Loucy (cell line): ENCODE results near the gene INF2.

Experiments used
- H2AFZ ChIP-seq: fragments of 200-600 bp; sonication (generic); 2 replicates; pipeline ENCODE4 v1.6.0; 2016; ENCODE audit warnings: antibody characterized with exemption, mild to moderate bottlenecking, low read length, moderate library complexity
- H3F3A ChIP-seq: fragments of 200-600 bp; 2 replicates; pipeline ENCODE4 v1.6.0; 2016; ENCODE audit warnings: antibody characterized with exemption, low read depth, mild to moderate bottlenecking
- H3K27me3 ChIP-seq: fragments of 200-600 bp; sonication (generic); 2 replicates; pipeline ENCODE4 v1.6.1; 2014; ENCODE audit warnings: low read length, mild to moderate bottlenecking; ENCODE audit not compliant: insufficient read depth, poor library complexity, severe bottlenecking
- H3K36me3 ChIP-seq: fragments of 200-600 bp; sonication (generic); 2 replicates; pipeline ENCODE4 v1.6.1; 2016; ENCODE audit warnings: low read length; ENCODE audit not compliant: insufficient read depth
- H3K4me1 ChIP-seq: fragments of 200-600 bp; sonication (generic); 2 replicates; pipeline ENCODE4 v1.5.1; 2014; ENCODE audit warnings: low read length, mild to moderate bottlenecking; ENCODE audit not compliant: insufficient read depth, poor library complexity, severe bottlenecking
- H3K4me2 ChIP-seq: fragments of 200-600 bp; sonication (generic); 2 replicates; pipeline ENCODE4 v1.6.0; 2014; ENCODE audit warnings: antibody characterized with exemption, low read length, low read depth, mild to moderate bottlenecking; ENCODE audit not compliant: poor library complexity, severe bottlenecking
- H3K4me3 ChIP-seq: fragments of 200-600 bp; sonication (generic); 2 replicates; pipeline ENCODE4 v1.5.1; 2014; ENCODE audit warnings: low read length, mild to moderate bottlenecking, mixed read lengths; ENCODE audit not compliant: poor library complexity, severe bottlenecking
- H3K79me2 ChIP-seq: fragments of 200-600 bp; sonication (generic); 2 replicates; pipeline ENCODE4 v1.6.1; 2014; ENCODE audit warnings: low read length; ENCODE audit not compliant: insufficient read depth
- H3K9ac ChIP-seq: fragments of 200-600 bp; sonication (generic); 2 replicates; pipeline ENCODE4 v1.6.0; 2014; ENCODE audit warnings: mild to moderate bottlenecking, low read depth, low read length, moderate library complexity; ENCODE audit not compliant: poor library complexity, severe bottlenecking
- H3K9me2 ChIP-seq: fragments of 200-600 bp; sonication (generic); replicated peaks from 2 replicates; pipeline ENCODE4 v1.6.1; 2016; ENCODE audit warnings: low read depth, low read length, mixed read lengths
- H3K9me3 ChIP-seq: fragments of 200-600 bp; sonication (generic); 2 replicates; pipeline ENCODE4 v1.6.1; 2014; ENCODE audit warnings: mild to moderate bottlenecking, antibody characterized with exemption, low read length, low read depth; ENCODE audit not compliant: insufficient read depth
- H4K20me1 ChIP-seq: fragments of 200-600 bp; sonication (generic); 2 replicates; pipeline ENCODE4 v1.6.0; 2014; ENCODE audit warnings: antibody characterized with exemption, low read length, mild to moderate bottlenecking; ENCODE audit not compliant: insufficient read depth, poor library complexity, severe bottlenecking
- CTCF ChIP-seq: fragments of 200-600 bp; sonication (generic); conservative IDR thresholded peaks from 2 replicates; pipeline ENCODE4 v1.5.1; 2014; ENCODE audit warnings: mild to moderate bottlenecking, antibody characterized with exemption, low read length
- EZH2phosphoT487 ChIP-seq: fragments of 200-600 bp; IDR thresholded peaks from 2 replicates; pipeline ENCODE4 v1.6.1; 2018; ENCODE audit warnings: antibody characterized with exemption, mild to moderate bottlenecking, moderate library complexity, borderline replicate concordance

INF2 gene

GRCh38 chr14:104655128-104655848 lies 34.1 kb upstream of the INF2 start:
- Histone ChIP-seq H3K4me2 (no peak overlapping the region), H3F3A (no peaks in the 10 kb centered on the region), H3K4me3 (no peak overlapping the region)

GRCh38 chr14:104656014-104656714 lies 33.3 kb upstream of the INF2 start:
- no peak overlapping the region for H3K4me3 ChIP-seq
- H3F3A ChIP-seq, result no peaks in the 10 kb centered on the region
- TF ChIP-seq EZH2phosphoT487, result no peak
- no peak for TF ChIP-seq CTCF
- no peaks in the 10 kb centered on the region for H3K36me3 ChIP-seq
- no peak overlapping the region for H3K4me2 ChIP-seq
- H3K79me2 ChIP-seq, result no peaks in the 10 kb centered on the region
- H3K9me3 ChIP-seq, result peaks cover 10% of the 10 kb centered on the region; the same call in 1 of the 2 replicates
- H4K20me1 ChIP-seq, result no peaks in the 10 kb centered on the region
- no peaks in the 10 kb centered on the region for H3K9me2 ChIP-seq
- H2AFZ ChIP-seq, result no peak overlapping the region
- H3K4me1 ChIP-seq, result no peaks in the 10 kb centered on the region
- no peak overlapping the region for H3K9ac ChIP-seq
- H3K27me3 ChIP-seq, result no peaks in the 10 kb centered on the region

More at GRCh38 chr14:104655128-104655848, 34.1 kb upstream of the INF2 start:
- no peaks in the 10 kb centered on the region for H3K79me2 ChIP-seq
- H3K9ac ChIP-seq, result no peak overlapping the region
- H3K9me3 ChIP-seq, result peaks cover 10% of the 10 kb centered on the region; the same call in 1 of the 2 replicates
- no peaks in the 10 kb centered on the region for H3K4me1 ChIP-seq
- no peaks in the 10 kb centered on the region for H3K9me2 ChIP-seq
- H4K20me1 ChIP-seq, result no peaks in the 10 kb centered on the region
- H3K36me3 ChIP-seq, result no peaks in the 10 kb centered on the region
- H2AFZ ChIP-seq, result no peak overlapping the region
- H3K27me3 ChIP-seq, result no peaks in the 10 kb centered on the region
- no peak for TF ChIP-seq EZH2phosphoT487
- TF ChIP-seq CTCF, result no peak

GRCh38 chr14:104657101-104657524 lies 32.3 kb upstream of the INF2 start:
- Histone ChIP-seq H3F3A (no peaks in the 10 kb centered on the region), H3K4me2 (no peak overlapping the region), H4K20me1 (no peaks in the 10 kb centered on the region), H3K36me3 (no peaks in the 10 kb centered on the region), H3K9ac (no peak overlapping the region), H3K79me2 (no peaks in the 10 kb centered on the region), H3K4me3 (no peak overlapping the region), H3K27me3 (no peaks in the 10 kb centered on the region), H3K9me2 (no peaks in the 10 kb centered on the region), H3K4me1 (no peaks in the 10 kb centered on the region), H2AFZ (no peak overlapping the region), H3K9me3 (peaks cover 10% of the 10 kb centered on the region; the same call in 1 of the 2 replicates)
- TF ChIP-seq EZH2phosphoT487 (no peak), CTCF (no peak)
